ENCODE results near the gene AIMP1. TPM values are rescaled to one million over a fixed set of nuclear protein-coding genes. Genes with fewer than 3 reads are reported as not detected.
"Not testable (repeated sequence)": the region's sequence is repeated elsewhere in the genome, so short reads cannot be mapped to it uniquely, and the experiment has no call there.

AIMP1 gene
- total RNA-seq, 1 experiment from 2014 or later: 15.5 TPM

GRCh38 chr4:106312377-106312776, 4.0 kb upstream of the AIMP1 start:
- no peak for DNase-seq (ENCODE audit: low spot score)

- no peak for DNase-seq (ENCODE audit: low spot score)
These were observed 3.3 kb upstream of the AIMP1 start for GRCh38 chr4:106312997-106313522.

- DNase-seq (ENCODE audit: low spot score): peak; percentile 36
These were observed 1.4 kb upstream of the AIMP1 start for GRCh38 chr4:106314960-106315359.

- peak; percentile 87 for DNase-seq (ENCODE audit: low spot score)
These were observed 828 bp upstream of the AIMP1 start for GRCh38 chr4:106315476-106315967.

GRCh38 chr4:106316773-106317409, 541 bp downstream of the AIMP1 start:
- DNase-seq (ENCODE audit: low spot score): no peak

GRCh38 chr4:106317815-106318214, 1.5 kb downstream of the AIMP1 start:
- no peak for DNase-seq (ENCODE audit: low spot score)

- no peak for DNase-seq (ENCODE audit: low spot score)
These were observed 2.2 kb downstream of the AIMP1 start for GRCh38 chr4:106318511-106318910.

GRCh38 chr4:106320235-106320634, 3.9 kb downstream of the AIMP1 start:
- DNase-seq (ENCODE audit: low spot score): no peak

GRCh38 chr4:106321168-106321567, 4.8 kb downstream of the AIMP1 start:
- DNase-seq (ENCODE audit: low spot score): not testable (repeated sequence)

- not testable (repeated sequence) for DNase-seq (ENCODE audit: low spot score)
These were observed 5.5 kb downstream of the AIMP1 start for GRCh38 chr4:106321814-106322213.

GRCh38 chr4:106323119-106323518, 6.8 kb downstream of the AIMP1 start:
- no peak for DNase-seq (ENCODE audit: low spot score)

- DNase-seq (ENCODE audit: low spot score): no peak
These were observed 9.4 kb downstream of the AIMP1 start for GRCh38 chr4:106325800-106326199.

- peak; percentile 46 for DNase-seq (ENCODE audit: low spot score)
These were observed 12.8 kb downstream of the AIMP1 start for GRCh38 chr4:106329041-106329618.

- DNase-seq (ENCODE audit: low spot score): no peak
These were observed 16.8 kb downstream of the AIMP1 start for GRCh38 chr4:106333186-106333585.

- DNase-seq (ENCODE audit: low spot score): no peak
These were observed 18.6 kb downstream of the AIMP1 start for GRCh38 chr4:106334741-106335470.

- DNase-seq (ENCODE audit: low spot score): no peak
These were observed 20.3 kb downstream of the AIMP1 start for GRCh38 chr4:106336618-106337017.

- DNase-seq (ENCODE audit: low spot score): no peak
These were observed 21.6 kb downstream of the AIMP1 start for GRCh38 chr4:106337916-106338315.

- no peak for DNase-seq (ENCODE audit: low spot score)
These were observed 22.3 kb downstream of the AIMP1 start for GRCh38 chr4:106338671-106339070.

- no peak for DNase-seq (ENCODE audit: low spot score)
These were observed 23.1 kb downstream of the AIMP1 start for GRCh38 chr4:106339431-106339830.

GRCh38 chr4:106340774-106341173, 24.4 kb downstream of the AIMP1 start:
- DNase-seq (ENCODE audit: low spot score): no peak

- no peak for DNase-seq (ENCODE audit: low spot score)
These were observed 27.7 kb downstream of the AIMP1 start for GRCh38 chr4:106343865-106344646.

- DNase-seq (ENCODE audit: low spot score): no peak
These were observed 28.3 kb downstream of the AIMP1 start for GRCh38 chr4:106344647-106344970.

All from HT-29 (cell line).